Esophagus muscularis mucosa (tissue), 4 donors: ENCODE measurements around the gene DRP2. TPM values are rescaled to one million over a fixed set of nuclear protein-coding genes. Genes with fewer than 3 reads are reported as not detected.

Experiments used
- DNase-seq: peaks from one replicate; pipeline ENCODE4 v3.0.0-alpha.2; 2017; ENCODE audit errors: extremely low spot score
- H3K27ac ChIP-seq, 4 donors: fragments of 200-600 bp; sonication (generic); replicated peaks in 1 of 4; 1 replicate in 3 of 4; 2 replicates in 1 of 4; pipeline ENCODE4 v1.5.1; 2016 to 2019; ENCODE audit warnings: mild to moderate bottlenecking in 1 of 4
- H3K27me3 ChIP-seq, 4 donors: fragments of 200-600 bp; sonication (generic); one replicate each; pipeline versions ENCODE4 v1.5.1 to v1.6.0; 2016 to 2019
- H3K36me3 ChIP-seq, 4 donors: fragments of 200-600 bp; sonication (generic); one replicate each; pipeline ENCODE4 v1.5.1; 2016 to 2019
- H3K4me1 ChIP-seq, 4 donors: fragments of 200-600 bp; sonication (generic); one replicate each; pipeline ENCODE4 v1.5.1; 2016 to 2019
- H3K4me3 ChIP-seq, 4 donors: fragments of 200-600 bp; sonication (generic); 1 replicate in 2 of 4; 2 replicates in 2 of 4; pipeline ENCODE4 v1.5.1; 2016 to 2019; ENCODE audit warnings: mild to moderate bottlenecking in 4 of 4, moderate library complexity in 1 of 4
- H3K9me3 ChIP-seq, 4 donors: fragments of 200-600 bp; sonication (generic); 1 replicate in 3 of 4; 2 replicates in 1 of 4; pipeline ENCODE4 v1.5.1; 2016 to 2019
- CTCF ChIP-seq, 3 experiments: fragments of 200-600 bp in 2 of 3; fragments of 450-650 bp in 1 of 3; sonication (generic) in 2 of 3; IDR thresholded peaks; one replicate each; pipeline ENCODE4 v1.5.1; 2017 to 2019; ENCODE audit warnings: antibody characterized with exemption in 3 of 3, mild to moderate bottlenecking in 2 of 3, moderate library complexity in 1 of 3
- EP300 ChIP-seq: sonication (generic); formaldehyde crosslinking; IDR thresholded peaks from one replicate; pipeline ENCODE4 v1.6.1; 2017; ENCODE audit warnings: antibody characterized with exemption
- POLR2A ChIP-seq: fragments of 450-650 bp; IDR thresholded peaks from one replicate; pipeline ENCODE4 v1.6.1; 2017; ENCODE audit warnings: antibody characterized with exemption, moderate library complexity, mild to moderate bottlenecking, low read depth
- POLR2AphosphoS5 ChIP-seq, 2 donors: sonication (generic); formaldehyde crosslinking; IDR thresholded peaks; one replicate each; pipeline ENCODE4 v1.6.1; 2017; ENCODE audit warnings: antibody characterized with exemption in 2 of 2
- WGBS: methylation state at CpG from one replicate; pipeline ENCODE4 v1.1.5; 2018; 5-methylcytosine and 5-hydroxymethylcytosine counted together
- intact Hi-C: fragments of 100-400 bp; cut with DNase I; formaldehyde crosslinking; loops from one replicate; pipeline ENCODE4 v1.15.1; 2023
- small RNA-seq, 3 donors: library from RNA; depleted of rRNA; stranded (forward); fragments of <200 nt; gene quantifications; one replicate each; pipeline ENCODE3, GENCODE V24; 2016
- total RNA-seq, 4 donors: library from RNA; depleted of rRNA; stranded (reverse); fragments of >200 nt; gene quantifications; one replicate each; pipeline versions ENCODE4 v1.1.0 to v1.2.1, GENCODE V29; 2016

The DRP2 gene
- total RNA-seq, 4 donors from 2014 or later = 0.42 to 0.97 (median 0.65) TPM

- no peak overlapping the region for H3K27ac ChIP-seq
- DNase-seq = no peak
- no peaks in the 10 kb centered on the region for H3K9me3 ChIP-seq
- H3K4me1 ChIP-seq = no peaks in the 10 kb centered on the region
- intact Hi-C loops = no loop called here
- 78% methylated on average over 1 of the region's 1 CpG for WGBS
- no peak overlapping the region for H3K4me3 ChIP-seq
- no peaks in the 10 kb centered on the region for H3K27me3 ChIP-seq
- TF ChIP-seq POLR2AphosphoS5 (IDR thresholded peaks at IDR 0.05) = no peak
- no peak for TF ChIP-seq EP300
- TF ChIP-seq POLR2A = no peak
- TF ChIP-seq CTCF (IDR thresholded peaks at IDR 0.05) = no peak
- no peaks in the 10 kb centered on the region for H3K36me3 ChIP-seq
Observed at GRCh38 chrX:101303790-101304189, 84.2 kb downstream of the DRP2 start.

Small RNA genes lying within 50 kb of the gene (small RNA-seq; reads per million reads assigned to genes)
- gene Z70280.1 = 0 reads per million in 3 donors

Other genes with a start within 250 kb of the DRP2 start
- gene TRMT2B, start 167.7 kb upstream of the DRP2 start, total RNA-seq = 10 to 100 TPM; 11.1 to 15.9 (median 15.7) TPM
- gene TMEM35A, start 140.9 kb upstream of the DRP2 start, total RNA-seq = 10 to 100 TPM in 3 of 4 donors, 1 to 10 TPM in 1; 9.9 to 22.9 (median 21.2) TPM
- gene CENPI, start 121.6 kb upstream of the DRP2 start, total RNA-seq = 1 to 10 TPM; 1.4 to 2.8 (median 1.7) TPM
- under 1 TPM in 1 of 4 donors, not detected in 3; 0.13 TPM for gene TAF7L, start 71.5 kb downstream of the DRP2 start, total RNA-seq
- gene TIMM8A, start 129.0 kb downstream of the DRP2 start, total RNA-seq = 1 to 10 TPM; 3.0 to 4.8 (median 3.7) TPM
- 1 to 10 TPM; 2.5 to 5.3 (median 4.0) TPM for gene BTK, start 166.4 kb downstream of the DRP2 start, total RNA-seq
- gene RPL36A, start 171.2 kb downstream of the DRP2 start, total RNA-seq = 100 to 1,000 TPM; 280 to 704 (median 376) TPM
- 10 to 100 TPM in 3 of 4 donors, 1 to 10 TPM in 1; 8.7 to 17.7 (median 15.9) TPM for gene GLA, start 188.1 kb downstream of the DRP2 start, total RNA-seq
- 10 to 100 TPM; 36.4 to 60.0 (median 44.4) TPM for gene HNRNPH2, start 188.4 kb downstream of the DRP2 start, total RNA-seq